WTC11 (cell line): ENCODE results near the gene MRPS22.

ENCODE experiments used
- ARID4B ChIP-seq: sonication (generic); formaldehyde crosslinking; IDR thresholded peaks from 2 replicates; pipeline ENCODE4 v1.8.0; 2023; ENCODE audit warnings: missing genetic modification reagents, mild to moderate bottlenecking, borderline replicate concordance
- ATF6 ChIP-seq: sonication (generic); formaldehyde crosslinking; IDR thresholded peaks from 2 replicates; pipeline ENCODE4 v1.8.1; 2023; ENCODE audit warnings: mild to moderate bottlenecking, missing genetic modification reagents
- CTCF ChIP-seq: fragments of 200-600 bp; IDR thresholded peaks from 2 replicates; pipeline ENCODE4 v1.8.0; 2022; ENCODE audit warnings: antibody characterized with exemption
- E2F1 ChIP-seq: sonication (generic); formaldehyde crosslinking; IDR thresholded peaks from 2 replicates; pipeline ENCODE4 v1.8.0; 2022; ENCODE audit warnings: mild to moderate bottlenecking, missing genetic modification reagents
- ERG ChIP-seq: fragments of 250-450 bp; sonication (Bioruptor Pico); IDR thresholded peaks from 2 replicates; pipeline ENCODE4 v1.8.0; 2021; ENCODE audit warnings: mild to moderate bottlenecking
- ETV6 ChIP-seq: sonication (generic); formaldehyde crosslinking; IDR thresholded peaks from 2 replicates; pipeline ENCODE4 v1.8.1; 2022; ENCODE audit warnings: mild to moderate bottlenecking, missing genetic modification reagents
- IRF1 ChIP-seq: sonication (generic); formaldehyde crosslinking; IDR thresholded peaks from 2 replicates; pipeline ENCODE4 v1.8.0; 2023; ENCODE audit warnings: missing genetic modification reagents
- MAX ChIP-seq: sonication (generic); formaldehyde crosslinking; IDR thresholded peaks from 2 replicates; pipeline ENCODE4 v1.8.0; 2022; ENCODE audit warnings: mild to moderate bottlenecking, missing genetic modification reagents
- NR2C2 ChIP-seq: sonication (generic); formaldehyde crosslinking; IDR thresholded peaks from 2 replicates; pipeline ENCODE4 v1.8.0; 2022; ENCODE audit warnings: mild to moderate bottlenecking, missing genetic modification reagents
- NR3C1 ChIP-seq: sonication (generic); formaldehyde crosslinking; conservative IDR thresholded peaks from 2 replicates; pipeline ENCODE4 v1.8.1; 2023; ENCODE audit warnings: low read depth, mild to moderate bottlenecking, missing genetic modification reagents
- SMAD3 ChIP-seq: sonication (generic); formaldehyde crosslinking; IDR thresholded peaks from 2 replicates; pipeline ENCODE4 v1.8.0; 2022; ENCODE audit warnings: missing genetic modification reagents, mild to moderate bottlenecking, borderline replicate concordance
- SP1 ChIP-seq: sonication (generic); formaldehyde crosslinking; conservative IDR thresholded peaks from 2 replicates; pipeline ENCODE4 v1.8.1; 2022; ENCODE audit warnings: missing genetic modification reagents
- USF2 ChIP-seq: sonication (generic); formaldehyde crosslinking; IDR thresholded peaks from 2 replicates; pipeline ENCODE4 v1.8.1; 2023; ENCODE audit warnings: mild to moderate bottlenecking, missing genetic modification reagents, moderate library complexity
- ZNF423 ChIP-seq: fragments of 250-450 bp; sonication (Bioruptor Pico); IDR thresholded peaks from 2 replicates; pipeline ENCODE4 v2.1.2; 2022; ENCODE audit warnings: mild to moderate bottlenecking, moderate library complexity

- TF ChIP-seq ZNF423 (CRISPR knock-in tag): no peak
- TF ChIP-seq IRF1: no peak
- no peak for TF ChIP-seq CTCF
- TF ChIP-seq NR2C2 (CRISPR knock-in tag): no peak
- no peak for TF ChIP-seq NR3C1 (CRISPR knock-in tag)
- TF ChIP-seq SMAD3 (CRISPR knock-in tag): no peak
- no peak for TF ChIP-seq ERG (CRISPR knock-in tag)
- no peak for TF ChIP-seq ARID4B
- no peak for TF ChIP-seq SP1 (CRISPR knock-in tag)
- TF ChIP-seq ETV6 (CRISPR knock-in tag): no peak
- TF ChIP-seq ATF6 (CRISPR knock-in tag): no peak
- TF ChIP-seq E2F1: no peak
- no peak for TF ChIP-seq USF2 (CRISPR knock-in tag)
- no peak for TF ChIP-seq MAX (CRISPR knock-in tag)
Measured at GRCh38 chr3:139346771-139347170, 3.0 kb downstream of the MRPS22 start.
